ENCODE data around the gene SPSB4. TPM values are rescaled to one million over a fixed set of nuclear protein-coding genes. Genes with fewer than 3 reads are reported as not detected.

The SPSB4 gene
- total RNA-seq, 3 donors from 2014 or later: 1.3 TPM; not detected in 2

DNA sequence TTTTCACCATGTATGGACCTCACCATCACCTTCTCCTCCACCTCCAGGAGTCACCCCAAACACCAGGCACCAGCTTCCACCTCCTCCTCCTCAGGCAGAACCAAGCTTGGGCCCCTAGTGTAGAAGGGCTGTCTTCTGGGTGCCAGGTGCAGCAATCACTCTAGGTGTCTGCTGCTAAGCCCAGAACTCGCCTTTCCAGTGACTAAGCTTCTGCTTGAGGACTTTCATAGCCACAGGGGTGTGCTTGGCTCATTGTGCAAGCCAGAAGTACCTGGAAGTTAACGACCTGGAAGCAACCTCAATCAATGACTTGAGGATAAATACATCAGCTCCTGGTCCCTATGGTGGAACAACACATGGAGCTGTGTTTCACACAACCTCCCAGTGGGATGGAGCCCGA, 130.7 kb downstream of the SPSB4 start:
- Histone ChIP-seq H3K27ac (no peak overlapping the region), H3K4me1 (no peaks in the 10 kb centered on the region), H3K36me3 (no peaks in the 10 kb centered on the region), H3K27me3 (no peaks in the 10 kb centered on the region), H3K9me3 (no peaks in the 10 kb centered on the region), H3K4me3 (no peak overlapping the region)
- no peak for DNase-seq (ENCODE audit: low spot score in 2 of 2)
- intact Hi-C loops (cut with DNase I; ENCODE audit: low total_unique reads): no loop called here
- TF ChIP-seq, protein P1, sequence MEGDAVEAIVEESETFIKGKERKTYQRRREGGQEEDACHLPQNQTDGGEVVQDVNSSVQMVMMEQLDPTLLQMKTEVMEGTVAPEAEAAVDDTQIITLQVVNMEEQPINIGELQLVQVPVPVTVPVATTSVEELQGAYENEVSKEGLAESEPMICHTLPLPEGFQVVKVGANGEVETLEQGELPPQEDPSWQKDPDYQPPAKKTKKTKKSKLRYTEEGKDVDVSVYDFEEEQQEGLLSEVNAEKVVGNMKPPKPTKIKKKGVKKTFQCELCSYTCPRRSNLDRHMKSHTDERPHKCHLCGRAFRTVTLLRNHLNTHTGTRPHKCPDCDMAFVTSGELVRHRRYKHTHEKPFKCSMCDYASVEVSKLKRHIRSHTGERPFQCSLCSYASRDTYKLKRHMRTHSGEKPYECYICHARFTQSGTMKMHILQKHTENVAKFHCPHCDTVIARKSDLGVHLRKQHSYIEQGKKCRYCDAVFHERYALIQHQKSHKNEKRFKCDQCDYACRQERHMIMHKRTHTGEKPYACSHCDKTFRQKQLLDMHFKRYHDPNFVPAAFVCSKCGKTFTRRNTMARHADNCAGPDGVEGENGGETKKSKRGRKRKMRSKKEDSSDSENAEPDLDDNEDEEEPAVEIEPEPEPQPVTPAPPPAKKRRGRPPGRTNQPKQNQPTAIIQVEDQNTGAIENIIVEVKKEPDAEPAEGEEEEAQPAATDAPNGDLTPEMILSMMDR (IDR thresholded peaks at IDR 0.05): no peak
- TF ChIP-seq POLR2AphosphoS5 (IDR thresholded peaks at IDR 0.05) (no peak), POLR2A (IDR thresholded peaks at IDR 0.05) (no peak)

DNA sequence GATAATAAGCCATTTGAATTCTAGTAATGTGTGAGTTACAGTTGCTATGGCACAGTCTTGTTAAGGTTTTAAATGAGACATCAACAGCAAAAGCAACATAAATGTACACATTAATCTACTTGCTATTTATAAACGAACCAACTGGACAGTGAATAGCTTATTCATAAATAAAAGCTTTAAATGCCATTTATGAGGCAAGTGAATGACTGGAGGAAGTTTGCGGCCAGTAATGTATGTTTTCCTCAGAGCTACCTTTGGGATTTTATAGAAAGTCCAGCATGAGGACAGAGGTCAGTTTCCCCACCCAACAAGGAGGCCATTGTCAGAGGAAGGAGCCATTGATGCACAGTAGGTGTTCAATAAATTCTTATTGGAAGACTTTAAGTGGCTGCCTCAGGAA, 132.5 kb downstream of the SPSB4 start:
- DNase-seq (ENCODE audit: low spot score in 2 of 2): no peak
- intact Hi-C loops (cut with DNase I; ENCODE audit: low total_unique reads): no loop called here

DNA sequence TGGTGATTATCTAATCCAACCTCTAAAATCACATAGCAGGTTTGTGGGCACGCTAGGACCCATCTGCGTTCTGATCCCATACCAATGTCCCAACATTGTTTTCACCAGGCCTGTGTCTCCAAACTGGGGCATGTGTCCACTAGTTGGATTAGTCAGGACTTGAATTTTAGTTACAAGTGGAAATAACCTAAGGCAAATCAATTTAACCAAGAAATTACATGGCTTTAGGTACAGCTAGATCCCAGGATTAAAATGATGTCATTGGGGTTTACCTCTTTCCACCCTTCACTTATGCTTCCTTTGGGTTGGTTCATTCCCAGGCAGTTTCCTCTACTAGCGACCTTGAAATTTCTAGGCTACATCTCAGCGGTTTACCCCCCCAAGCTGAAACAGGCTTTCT, 133.3 kb downstream of the SPSB4 start:
- H3K4me1 ChIP-seq: no peaks in the 10 kb centered on the region
- no peak for TF ChIP-seq POLR2AphosphoS5 (IDR thresholded peaks at IDR 0.05)
- TF ChIP-seq POLR2A (IDR thresholded peaks at IDR 0.05): no peak
- TF ChIP-seq, protein P1 (IDR thresholded peaks at IDR 0.05): no peak
- H3K27ac ChIP-seq: no peak overlapping the region
- DNase-seq (ENCODE audit: low spot score in 2 of 2): no peak
- H3K9me3 ChIP-seq: no peaks in the 10 kb centered on the region
- intact Hi-C loops (cut with DNase I; ENCODE audit: low total_unique reads): no loop called here
- H3K36me3 ChIP-seq: no peaks in the 10 kb centered on the region
- H3K27me3 ChIP-seq: no peaks in the 10 kb centered on the region
- no peak overlapping the region for H3K4me3 ChIP-seq

More for the DNA sequence above, 132.5 kb downstream of the SPSB4 start:
- H3K27ac ChIP-seq: no peak overlapping the region
- H3K4me3 ChIP-seq: no peak overlapping the region
- no peak for TF ChIP-seq POLR2AphosphoS5 (IDR thresholded peaks at IDR 0.05)
- no peaks in the 10 kb centered on the region for H3K27me3 ChIP-seq
- no peaks in the 10 kb centered on the region for H3K9me3 ChIP-seq
- no peaks in the 10 kb centered on the region for H3K4me1 ChIP-seq
- H3K36me3 ChIP-seq: no peaks in the 10 kb centered on the region

DNA sequence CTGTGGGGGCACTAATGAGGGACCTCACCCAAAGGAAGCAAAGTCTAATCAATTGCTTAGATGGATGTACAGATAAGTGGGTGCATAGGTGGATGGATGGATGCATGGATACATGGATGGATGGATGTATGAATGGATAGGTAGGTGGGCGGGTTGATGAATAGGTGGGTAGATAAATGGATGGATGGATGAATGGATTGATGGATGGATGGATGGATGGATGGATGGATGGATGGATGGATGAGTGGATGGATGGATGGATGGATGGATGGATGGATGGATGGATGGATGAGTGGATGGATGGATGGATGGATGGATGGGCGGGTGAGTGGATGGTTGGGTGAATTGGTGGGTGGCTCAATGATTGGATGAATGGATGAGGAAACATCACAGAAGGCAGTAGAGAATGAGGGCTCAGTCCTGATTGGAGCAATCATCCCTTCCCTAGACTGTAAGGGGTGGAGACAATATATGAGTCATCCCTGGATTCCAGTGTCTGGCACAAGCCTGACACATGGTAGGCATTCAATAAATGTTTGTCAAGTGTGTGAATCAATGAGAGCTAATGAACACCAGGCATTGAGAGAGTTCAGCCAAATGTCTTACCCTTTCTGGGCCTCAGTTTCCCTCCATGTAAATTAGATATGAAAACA, 140.1 kb downstream of the SPSB4 start:
- no peak for DNase-seq (ENCODE audit: low spot score in 2 of 2)
- no peak overlapping the region for H3K4me3 ChIP-seq
- TF ChIP-seq POLR2AphosphoS5 (IDR thresholded peaks at IDR 0.05) (no peak), POLR2A (IDR thresholded peaks at IDR 0.05) (no peak)
- TF ChIP-seq, protein P1 (IDR thresholded peaks at IDR 0.05): no peak
- H3K36me3 ChIP-seq: no peaks in the 10 kb centered on the region
- no peak overlapping the region for H3K27ac ChIP-seq
- no peaks in the 10 kb centered on the region for H3K27me3 ChIP-seq
- H3K9me3 ChIP-seq: no peaks in the 10 kb centered on the region
- no peaks in the 10 kb centered on the region for H3K4me1 ChIP-seq
- intact Hi-C loops (cut with DNase I; ENCODE audit: low total_unique reads): loop anchor here (5.0 kb wide), 1 partner anchor 194 kb away; no protein-coding TSS in a partner anchor

DNA sequence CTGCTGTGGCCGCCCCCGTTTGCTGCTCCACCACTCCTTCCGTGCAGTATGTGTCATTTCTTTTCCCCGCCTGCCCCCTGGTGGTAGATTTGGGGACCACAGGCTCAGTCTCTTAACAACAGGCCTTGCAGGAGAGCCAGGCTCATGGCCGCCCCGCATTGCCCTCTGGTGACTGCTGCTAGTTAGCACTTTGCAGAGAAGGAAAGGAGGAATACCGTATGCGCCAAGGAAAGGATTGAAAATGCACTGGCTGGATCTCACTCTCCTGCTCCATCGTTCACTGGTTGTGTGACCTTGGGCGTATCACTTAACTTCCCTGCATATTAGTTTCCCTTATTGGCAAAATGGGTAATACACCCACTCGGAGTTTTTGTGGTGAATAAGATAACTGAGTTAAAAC, 141.2 kb downstream of the SPSB4 start:
- TF ChIP-seq, protein P1 (IDR thresholded peaks at IDR 0.05): peak; percentile 97 to 100 (median 99)
- no peak for TF ChIP-seq POLR2A (IDR thresholded peaks at IDR 0.05)
- intact Hi-C loops (cut with DNase I; ENCODE audit: low total_unique reads): loop anchor here (5.0 kb wide), 1 partner anchor 195 kb away; no protein-coding TSS in a partner anchor

More for the DNA sequence above, 141.2 kb downstream of the SPSB4 start:
- H3K9me3 ChIP-seq: no peaks in the 10 kb centered on the region
- no peak overlapping the region for H3K27ac ChIP-seq
- H3K4me3 ChIP-seq: no peak overlapping the region
- no peaks in the 10 kb centered on the region for H3K4me1 ChIP-seq
- H3K27me3 ChIP-seq: no peaks in the 10 kb centered on the region
- H3K36me3 ChIP-seq: no peaks in the 10 kb centered on the region
- peak; percentile 94 to 99 for DNase-seq (ENCODE audit: low spot score in 2 of 2)
